Skin epidermis (tissue), 12 donors: ENCODE data around the gene GAS2L1.

Experiments used
- H3K27ac ChIP-seq, 21 experiments: fragments of 200-600 bp; sonication (generic) in 11 of 21; one replicate each; pipeline ENCODE4 v1.5.0; 2020; ENCODE audit warnings: mild to moderate bottlenecking in 3 of 21, inconsistent platforms in 2 of 21, moderate library complexity in 2 of 21
- H3K4me3 ChIP-seq, 7 experiments: fragments of 200-600 bp; sonication (generic) in 2 of 7; one replicate each; pipeline ENCODE4 v1.5.0; 2020; ENCODE audit warnings: inconsistent platforms in 2 of 7, mild to moderate bottlenecking in 2 of 7, moderate library complexity in 1 of 7

The GAS2L1 gene

DNA sequence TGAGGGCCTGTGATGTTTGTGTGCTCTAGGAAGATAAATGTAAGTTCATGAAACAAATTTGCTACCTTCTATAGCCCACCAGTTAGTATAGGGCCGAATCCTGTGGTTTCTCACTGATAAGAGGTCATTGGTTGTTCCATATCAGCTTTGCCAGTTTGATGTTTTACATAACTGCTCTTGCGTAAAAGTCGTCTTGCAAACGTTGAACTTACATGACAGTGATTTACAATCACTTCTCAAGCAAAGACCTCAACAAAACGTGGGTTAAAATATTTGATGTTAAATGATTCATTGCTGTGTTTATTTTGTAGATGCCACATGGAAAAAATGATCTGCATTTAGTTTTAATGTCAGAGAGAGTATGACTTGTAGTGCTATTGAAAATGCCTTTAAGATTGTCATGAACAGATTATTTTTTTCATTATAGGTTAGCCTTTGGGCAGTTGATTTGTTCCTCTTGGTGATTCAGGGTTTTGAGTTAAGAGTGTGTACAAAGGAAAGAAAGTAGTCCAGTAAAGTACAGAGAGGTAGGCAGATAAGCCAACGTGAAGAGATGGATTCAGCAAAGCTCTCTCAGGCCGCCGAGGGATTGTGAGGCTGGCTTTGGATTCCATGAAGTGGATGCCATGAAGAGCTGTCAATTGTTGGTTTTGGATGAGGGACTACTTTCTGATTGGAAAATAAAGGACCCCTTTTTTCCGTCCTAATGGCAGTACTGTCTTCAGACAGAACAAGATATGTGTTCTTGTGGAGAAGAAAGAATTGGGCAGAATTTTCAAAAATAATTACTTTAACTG is 35.8 kb upstream of the GAS2L1 start:
- peak overlapping the region in 5 of 21 experiments; percentile 3 to 100 (median 43) for H3K27ac ChIP-seq
- H3K4me3 ChIP-seq, result peak overlapping the region in 5 of 7 experiments; percentile 80 to 93 (median 89)

DNA sequence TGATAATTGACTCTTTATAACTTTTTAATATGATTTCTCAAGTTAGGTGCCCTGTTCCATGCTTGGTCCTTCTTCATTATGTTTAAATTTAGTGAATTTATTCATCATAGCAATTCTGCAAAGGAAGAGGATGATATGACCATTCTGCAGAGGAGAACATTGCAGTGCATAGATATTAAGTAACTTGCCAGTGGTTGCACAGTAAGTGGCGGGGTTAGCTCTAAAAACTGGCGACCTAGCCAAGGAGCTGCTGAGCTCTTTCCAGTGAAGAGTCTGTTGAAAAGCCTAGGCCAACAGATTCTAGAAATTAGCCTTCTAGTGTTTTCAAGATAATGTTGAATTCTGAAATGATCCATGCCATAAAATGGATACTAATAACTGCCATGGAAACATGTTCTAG is 33.8 kb upstream of the GAS2L1 start:
- no peak overlapping the region for H3K27ac ChIP-seq
- no peak overlapping the region for H3K4me3 ChIP-seq

DNA sequence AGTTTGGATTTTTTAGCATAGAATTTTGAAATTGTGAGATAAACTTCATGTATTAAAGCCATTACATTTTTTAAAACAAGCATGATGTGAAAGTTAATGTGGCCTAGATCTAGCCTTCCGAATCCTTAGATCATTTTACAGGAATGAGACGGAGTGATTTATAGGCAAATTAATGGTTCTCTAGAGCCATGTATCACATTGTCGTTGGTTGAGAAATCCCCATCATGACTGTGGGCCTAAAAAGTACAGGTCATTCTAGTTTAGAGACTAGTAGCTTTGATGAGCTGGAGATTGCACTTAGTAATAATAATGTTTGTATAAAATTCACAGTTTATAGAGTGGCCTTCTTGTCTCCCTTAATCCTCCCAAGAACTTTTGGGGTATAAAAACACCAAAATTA is 31.3 kb upstream of the GAS2L1 start:
- Histone ChIP-seq H3K27ac (peak overlapping the region in 1 of 21 experiments; percentile 18), H3K4me3 (no peak overlapping the region)

DNA sequence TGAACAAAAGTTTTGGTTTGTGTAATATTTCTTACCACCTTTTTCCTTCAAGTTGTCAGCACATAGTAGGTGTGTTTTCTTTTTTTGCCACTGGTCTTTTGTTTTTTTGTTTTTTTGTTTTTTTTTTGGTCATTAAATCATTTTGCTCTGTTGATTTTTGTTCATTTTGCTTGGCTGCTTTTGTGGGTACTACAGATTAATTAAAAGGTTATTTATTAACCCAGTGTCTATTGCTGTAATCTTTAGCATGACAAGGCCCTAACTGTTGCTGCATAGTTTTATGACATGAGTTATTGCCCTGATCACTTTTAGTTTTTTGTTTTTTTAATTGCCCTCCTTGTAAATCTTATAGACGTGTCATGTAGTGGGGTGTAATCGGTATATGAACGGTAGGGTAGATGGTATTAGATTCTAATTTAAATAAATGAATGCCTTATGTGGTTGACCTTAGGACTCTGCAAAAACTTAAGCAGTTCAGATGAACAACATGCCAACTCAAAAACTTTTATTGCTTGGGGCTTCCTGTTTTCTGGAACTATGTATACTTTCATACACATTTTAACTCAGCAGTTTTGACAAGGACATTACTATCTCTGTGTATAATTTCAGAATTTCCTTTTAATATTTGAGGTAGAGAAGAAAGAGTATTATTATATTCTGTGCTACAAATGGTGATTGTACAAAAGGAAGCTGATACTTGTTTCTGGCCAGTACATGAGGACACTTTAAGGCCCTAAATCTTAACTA is 30.5 kb upstream of the GAS2L1 start:
- peak overlapping the region in 1 of 21 experiments; percentile 36 for H3K27ac ChIP-seq

DNA sequence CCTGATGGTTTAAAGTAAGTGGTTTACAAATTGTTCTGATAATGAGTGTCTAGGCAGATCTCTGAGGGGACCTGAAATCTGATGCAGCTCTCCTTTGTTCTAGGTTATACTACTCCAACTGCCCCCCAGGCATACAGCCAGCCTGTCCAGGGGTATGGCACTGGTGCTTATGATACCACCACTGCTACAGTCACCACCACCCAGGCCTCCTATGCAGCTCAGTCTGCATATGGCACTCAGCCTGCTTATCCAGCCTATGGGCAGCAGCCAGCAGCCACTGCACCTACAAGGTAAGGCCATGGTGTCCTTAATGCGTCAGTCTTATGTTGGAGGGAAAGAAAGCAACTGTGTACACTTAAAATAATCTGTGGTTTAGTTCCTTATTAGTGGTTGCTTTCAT is 28.5 kb upstream of the GAS2L1 start:
- H3K27ac ChIP-seq, result no peak overlapping the region
- no peak overlapping the region for H3K4me3 ChIP-seq

More for the DNA sequence above, 30.5 kb upstream of the GAS2L1 start:
- no peak overlapping the region for H3K4me3 ChIP-seq

DNA sequence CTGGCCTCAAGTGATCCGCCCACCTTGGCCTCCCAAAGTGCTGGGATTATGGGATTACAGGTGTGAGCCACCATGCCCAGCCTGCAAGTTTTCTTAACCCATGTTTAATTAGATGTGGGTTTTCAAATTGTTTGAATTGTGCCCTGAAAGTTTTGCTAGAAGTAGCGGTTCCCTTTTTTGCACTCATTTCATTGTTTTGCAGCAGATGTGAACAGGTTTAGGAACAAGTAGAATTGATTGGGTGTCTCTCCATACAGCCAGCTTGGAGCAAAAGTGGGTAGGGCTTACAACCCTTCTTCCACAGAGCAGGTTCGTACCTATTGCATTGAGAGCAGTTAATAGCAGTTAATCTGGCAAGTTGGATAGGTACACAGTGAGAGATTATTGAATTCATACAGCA is 22.3 kb upstream of the GAS2L1 start:
- Histone ChIP-seq H3K4me3 (no peak overlapping the region), H3K27ac (no peak overlapping the region)

DNA sequence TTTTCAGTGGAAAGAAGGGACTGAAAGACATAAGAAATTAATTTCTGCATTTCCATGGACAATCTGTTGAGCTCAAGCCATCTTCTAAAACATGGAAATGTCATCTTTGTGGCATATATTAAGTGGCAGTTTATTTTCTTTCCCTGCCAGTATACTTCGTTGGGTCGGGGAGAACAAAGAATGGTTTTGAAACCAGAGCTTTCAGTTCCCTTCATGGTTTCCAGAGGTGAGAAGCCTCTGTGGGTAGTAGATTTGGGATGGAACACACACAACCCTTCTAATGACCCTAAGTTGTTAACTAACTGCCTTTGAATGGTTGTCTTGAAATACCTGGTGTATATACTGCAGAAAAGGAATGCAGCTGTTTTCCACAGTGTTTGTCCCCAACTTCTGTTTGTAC is 17.6 kb upstream of the GAS2L1 start:
- no peak overlapping the region for H3K4me3 ChIP-seq
- H3K27ac ChIP-seq, result no peak overlapping the region

DNA sequence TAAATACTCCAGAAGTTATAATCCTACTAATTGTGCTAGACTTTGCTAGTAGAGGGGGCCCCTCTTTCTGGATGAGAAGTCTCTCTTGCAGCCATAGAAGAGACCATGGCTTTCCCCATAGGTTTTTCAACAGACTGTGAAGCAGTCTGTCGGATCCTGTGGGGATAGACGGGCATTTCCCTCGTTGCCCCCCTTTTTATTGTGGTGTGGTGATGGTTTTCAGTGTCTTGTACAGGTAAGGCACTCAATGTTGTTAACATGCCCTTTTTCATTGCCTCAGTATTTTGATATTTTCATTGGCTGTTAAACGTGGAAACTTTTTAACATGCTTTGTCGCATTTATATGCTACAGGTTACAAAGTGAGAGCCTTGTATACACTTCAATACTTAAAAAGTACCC is 16.4 kb upstream of the GAS2L1 start:
- H3K4me3 ChIP-seq, result no peak overlapping the region
- H3K27ac ChIP-seq, result no peak overlapping the region

DNA sequence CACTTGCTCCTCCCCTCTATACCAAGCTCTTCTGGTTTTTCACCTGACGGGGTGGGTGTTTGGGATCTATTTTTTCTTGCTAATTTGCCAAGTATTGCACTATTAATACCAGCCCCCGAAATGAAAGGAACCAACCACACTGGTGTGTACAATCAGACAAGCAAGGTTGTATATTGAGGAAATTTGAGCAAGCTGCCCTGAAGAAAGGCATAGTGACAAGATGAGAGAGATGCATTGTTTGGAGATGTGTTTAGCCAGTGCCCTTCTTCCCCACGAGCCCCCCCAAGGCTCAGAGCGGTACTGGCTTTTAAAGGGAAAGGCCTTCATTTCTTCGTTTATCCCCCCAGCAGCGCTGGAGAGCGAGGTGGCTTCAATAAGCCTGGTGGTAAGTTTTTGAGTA is 15.2 kb upstream of the GAS2L1 start:
- H3K4me3 ChIP-seq, result no peak overlapping the region
- H3K27ac ChIP-seq, result no peak overlapping the region

DNA sequence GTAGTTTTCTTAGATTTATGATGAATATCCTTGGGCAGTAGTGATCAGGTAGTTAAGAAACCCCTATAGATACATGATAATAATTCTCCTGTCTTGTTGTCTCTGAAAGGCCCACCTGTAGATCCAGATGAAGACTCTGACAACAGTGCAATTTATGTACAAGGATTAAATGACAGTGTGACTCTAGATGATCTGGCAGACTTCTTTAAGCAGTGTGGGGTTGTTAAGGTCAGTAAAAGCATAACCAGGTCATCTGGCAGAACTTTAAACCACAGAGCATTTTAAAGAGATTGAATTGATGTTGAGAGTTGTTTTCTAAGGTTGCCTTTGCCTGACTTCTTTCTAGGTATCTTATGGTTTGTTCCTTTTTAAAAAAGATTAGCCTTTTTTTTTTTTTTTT is 14.1 kb upstream of the GAS2L1 start:
- H3K27ac ChIP-seq, result no peak overlapping the region
- H3K4me3 ChIP-seq, result no peak overlapping the region

DNA sequence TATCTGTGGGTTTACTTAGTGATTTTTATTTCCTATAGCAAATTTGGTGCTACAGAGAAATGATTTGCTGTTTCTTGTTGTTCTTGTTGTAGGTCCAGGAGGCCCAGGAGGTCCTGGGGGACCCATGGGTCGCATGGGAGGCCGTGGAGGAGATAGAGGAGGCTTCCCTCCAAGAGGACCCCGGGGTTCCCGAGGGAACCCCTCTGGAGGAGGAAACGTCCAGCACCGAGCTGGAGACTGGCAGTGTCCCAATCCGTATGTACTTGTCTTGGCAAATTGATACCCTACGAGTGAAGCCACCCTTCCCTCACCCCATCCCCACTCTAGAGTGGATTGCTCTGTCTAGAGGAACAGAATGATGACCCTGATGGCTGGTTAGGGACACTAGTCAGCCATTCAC is 7.8 kb upstream of the GAS2L1 start:
- no peak overlapping the region for H3K4me3 ChIP-seq
- no peak overlapping the region for H3K27ac ChIP-seq

DNA sequence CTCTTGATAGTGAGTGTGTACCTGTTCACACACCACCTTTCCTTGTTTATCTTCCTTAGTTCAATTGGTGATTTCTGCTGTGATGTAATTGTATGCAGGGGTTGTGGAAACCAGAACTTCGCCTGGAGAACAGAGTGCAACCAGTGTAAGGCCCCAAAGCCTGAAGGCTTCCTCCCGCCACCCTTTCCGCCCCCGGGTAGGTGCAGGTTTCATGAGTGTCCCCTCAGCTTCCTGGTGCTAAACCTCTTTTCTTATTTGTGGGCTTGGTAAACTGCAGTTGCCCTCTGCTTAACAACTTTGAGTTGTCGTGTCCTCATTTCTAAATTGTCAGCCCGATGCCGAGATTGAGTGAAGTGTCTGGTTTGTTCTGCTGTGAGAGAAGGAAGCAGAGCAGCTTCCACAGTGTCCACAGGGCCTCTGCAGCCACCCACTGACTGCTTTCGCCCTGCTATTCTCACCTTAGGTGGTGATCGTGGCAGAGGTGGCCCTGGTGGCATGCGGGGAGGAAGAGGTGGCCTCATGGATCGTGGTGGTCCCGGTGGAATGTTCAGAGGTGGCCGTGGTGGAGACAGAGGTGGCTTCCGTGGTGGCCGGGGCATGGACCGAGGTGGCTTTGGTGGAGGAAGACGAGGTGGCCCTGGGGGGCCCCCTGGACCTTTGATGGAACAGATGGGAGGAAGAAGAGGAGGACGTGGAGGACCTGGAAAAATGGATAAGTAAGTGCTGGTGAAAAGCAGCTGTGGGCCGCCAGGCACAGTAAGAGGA is 7.1 kb upstream of the GAS2L1 start:
- Histone ChIP-seq H3K4me3 (no peak overlapping the region), H3K27ac (no peak overlapping the region)

DNA sequence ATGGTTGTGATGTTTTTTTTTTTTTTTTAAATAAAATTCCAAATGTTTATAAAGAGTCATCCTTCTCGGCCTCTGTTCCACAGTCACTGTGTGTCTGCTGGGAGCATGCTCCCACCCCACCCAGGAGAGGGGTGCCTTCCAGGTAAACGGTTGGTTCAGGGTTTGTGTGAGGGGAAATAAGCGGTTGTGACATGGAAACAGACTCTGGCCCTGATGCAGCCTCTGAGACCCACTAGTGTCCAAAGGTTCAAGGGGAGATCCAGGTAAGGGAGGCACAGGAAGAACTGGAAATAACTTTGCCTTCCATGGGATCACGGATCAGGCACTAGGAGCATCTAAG is 6.0 kb upstream of the GAS2L1 start:
- no peak overlapping the region for H3K4me3 ChIP-seq

DNA sequence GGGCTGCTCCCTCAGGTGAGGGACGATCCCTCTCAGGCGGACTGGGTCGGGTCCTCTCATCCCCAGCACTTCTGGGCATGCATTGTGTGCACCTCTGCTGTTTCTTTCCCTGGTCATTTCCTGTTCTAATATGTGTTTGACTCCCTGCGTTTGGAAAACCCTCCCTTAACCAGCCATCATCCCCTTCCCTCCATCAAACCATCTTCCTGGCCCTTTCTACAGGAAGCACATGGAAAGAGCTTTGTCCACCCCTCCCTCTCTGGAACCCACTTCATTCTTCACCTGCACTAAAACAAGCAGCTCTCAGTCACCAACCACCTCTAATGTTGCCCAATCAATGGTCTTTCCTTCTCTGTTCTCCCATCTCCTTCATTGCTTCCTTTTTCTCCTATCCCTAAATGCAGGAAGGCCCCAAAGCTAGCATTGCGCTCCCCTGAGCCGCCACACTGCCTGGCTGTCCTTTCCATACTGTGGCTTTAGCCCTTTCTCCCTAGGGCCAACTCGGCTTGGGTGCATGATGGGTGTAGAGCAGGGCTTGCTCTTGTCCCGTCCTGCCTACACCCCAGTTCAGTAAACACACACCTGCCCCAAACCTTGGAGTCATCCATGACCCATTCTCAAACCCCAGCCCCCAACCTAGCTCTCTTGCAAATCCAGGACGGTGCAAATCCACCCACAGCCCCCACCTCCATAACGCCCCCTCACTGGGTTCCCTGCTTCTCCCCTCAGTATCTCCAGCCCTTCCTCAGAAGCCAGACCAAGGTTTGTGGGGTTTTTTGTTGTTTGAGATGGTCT is 5.4 kb upstream of the GAS2L1 start:
- H3K27ac ChIP-seq, result peak overlapping the region in 1 of 21 experiments; percentile 35
- no peak overlapping the region for H3K4me3 ChIP-seq

More for the DNA sequence above, 6.0 kb upstream of the GAS2L1 start:
- no peak overlapping the region for H3K27ac ChIP-seq

DNA sequence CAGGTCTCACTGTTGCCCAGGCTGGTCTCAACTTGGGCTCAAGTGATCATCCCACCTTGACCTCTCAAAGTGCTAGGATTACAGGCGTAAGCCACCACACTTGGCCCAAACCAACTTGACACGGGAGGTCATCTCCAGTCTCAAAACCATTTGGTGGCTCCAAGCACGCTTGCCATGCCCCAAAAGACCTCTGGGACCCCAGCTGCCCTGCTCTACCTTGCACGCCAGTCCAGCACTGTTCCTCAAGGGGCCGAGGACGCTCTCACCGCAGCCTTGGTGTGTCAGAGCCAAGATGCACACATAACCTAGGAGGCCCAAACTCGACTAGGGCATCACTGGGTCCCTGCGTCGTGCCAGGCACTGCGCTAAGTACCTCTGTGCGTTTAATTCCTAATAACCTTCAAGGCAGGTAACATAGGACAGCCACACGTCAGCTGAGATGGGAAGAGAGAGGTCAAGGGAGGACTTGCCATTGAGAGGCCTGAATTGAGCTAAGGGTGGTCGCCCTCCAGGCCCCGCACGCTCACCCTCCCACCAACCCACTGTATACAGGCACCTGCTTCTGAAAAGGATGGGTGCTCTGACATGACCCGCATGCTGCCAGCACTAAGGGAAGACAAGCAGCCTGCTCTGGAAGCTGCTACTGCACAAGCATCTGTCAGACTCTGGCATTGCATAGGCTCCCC is 4.6 kb upstream of the GAS2L1 start:
- peak overlapping the region in 3 of 21 experiments; percentile 6 to 32 (median 23) for H3K27ac ChIP-seq
- no peak overlapping the region for H3K4me3 ChIP-seq

DNA sequence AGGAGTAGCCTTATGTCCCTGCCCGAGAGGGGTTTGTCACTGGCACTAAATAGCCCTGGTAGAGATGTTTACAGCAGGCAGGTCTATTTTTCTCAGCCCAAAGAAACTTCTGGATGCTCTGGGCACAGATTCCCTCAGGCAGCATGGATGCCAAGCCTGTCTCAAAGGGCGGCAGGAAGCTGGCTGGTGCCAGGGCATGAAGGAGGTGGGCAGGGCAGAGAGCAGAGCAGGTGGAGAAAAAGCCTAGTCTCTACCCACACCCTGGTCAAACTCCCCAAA is 4.1 kb upstream of the GAS2L1 start:
- peak overlapping the region in 3 of 21 experiments; percentile 6 to 32 (median 23) for H3K27ac ChIP-seq
- H3K4me3 ChIP-seq, result no peak overlapping the region

DNA sequence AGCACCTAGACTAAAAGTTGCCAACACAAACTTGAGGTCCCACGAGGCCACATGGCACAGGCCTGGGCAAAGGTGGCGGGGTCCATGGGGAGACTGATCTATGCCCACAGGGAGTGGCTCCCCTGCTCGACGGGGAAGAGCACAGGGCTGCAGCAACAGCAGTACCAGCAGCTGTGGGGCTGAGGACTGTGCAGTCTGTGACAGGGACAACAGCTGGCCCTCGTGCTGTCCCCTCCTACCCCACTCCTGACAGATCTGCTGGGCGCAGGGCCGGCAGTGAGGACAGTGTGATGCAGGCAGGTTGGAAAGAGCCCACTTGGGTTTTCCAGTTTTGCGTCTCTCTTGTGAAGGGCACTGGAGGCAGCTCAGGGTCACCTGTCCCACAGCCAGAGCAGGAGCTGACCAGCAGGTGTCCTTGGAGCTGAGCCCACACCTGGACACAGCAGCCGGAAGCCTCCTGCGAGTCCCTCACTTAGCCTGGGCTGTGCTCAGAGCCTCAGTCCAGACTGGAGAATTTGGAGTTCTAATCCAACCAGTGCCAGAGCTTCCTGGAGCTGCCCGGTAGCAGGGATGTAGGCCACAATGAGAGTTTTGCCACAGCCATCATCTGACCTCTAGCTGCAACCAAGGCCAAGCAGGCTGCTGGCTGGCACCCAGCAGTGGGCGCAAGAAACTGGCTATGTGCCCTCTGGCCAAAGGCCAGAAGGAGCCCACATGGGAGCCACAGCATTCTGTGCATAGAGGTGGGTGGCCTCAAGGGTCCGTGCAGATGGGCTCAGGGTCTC is 3.6 kb upstream of the GAS2L1 start:
- no peak overlapping the region for H3K4me3 ChIP-seq
- peak overlapping the region in 6 of 21 experiments; percentile 6 to 61 (median 36) for H3K27ac ChIP-seq

DNA sequence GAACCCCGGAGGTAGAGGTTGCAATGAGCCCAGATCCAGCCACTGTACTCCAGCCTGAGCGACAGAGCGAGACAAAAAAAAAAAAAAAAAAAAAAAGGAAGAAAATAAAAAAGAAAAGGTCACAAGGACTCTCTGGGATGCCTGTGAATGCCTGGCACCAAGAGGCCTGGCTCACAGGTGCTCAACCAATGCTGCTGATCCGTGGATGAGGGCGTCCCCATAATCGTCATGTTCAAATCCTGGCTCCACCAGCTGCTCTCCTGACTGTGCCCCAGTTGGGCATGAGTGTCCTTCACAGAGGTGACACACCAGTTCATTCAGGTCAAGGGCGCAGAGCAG is 645 bp upstream of the GAS2L1 start:
- Histone ChIP-seq H3K4me3 (peak overlapping the region in 4 of 7 experiments; percentile 54 to 96 (median 82)), H3K27ac (peak overlapping the region in 8 of 21 experiments; percentile 88 to 97 (median 94))
